Limb (tissue), 2 donors: ENCODE measurements around the gene KRT72.
A peak's percentile ranks its signal among the peaks of the same experiment; 100 is the strongest.

Experiments used
- DNase-seq, 2 donors: peaks; one replicate each; pipeline ENCODE4 v3.0.0-alpha.2; 2016; ENCODE audit errors: extremely low spot score in 2 of 2

KRT72 gene

DNA sequence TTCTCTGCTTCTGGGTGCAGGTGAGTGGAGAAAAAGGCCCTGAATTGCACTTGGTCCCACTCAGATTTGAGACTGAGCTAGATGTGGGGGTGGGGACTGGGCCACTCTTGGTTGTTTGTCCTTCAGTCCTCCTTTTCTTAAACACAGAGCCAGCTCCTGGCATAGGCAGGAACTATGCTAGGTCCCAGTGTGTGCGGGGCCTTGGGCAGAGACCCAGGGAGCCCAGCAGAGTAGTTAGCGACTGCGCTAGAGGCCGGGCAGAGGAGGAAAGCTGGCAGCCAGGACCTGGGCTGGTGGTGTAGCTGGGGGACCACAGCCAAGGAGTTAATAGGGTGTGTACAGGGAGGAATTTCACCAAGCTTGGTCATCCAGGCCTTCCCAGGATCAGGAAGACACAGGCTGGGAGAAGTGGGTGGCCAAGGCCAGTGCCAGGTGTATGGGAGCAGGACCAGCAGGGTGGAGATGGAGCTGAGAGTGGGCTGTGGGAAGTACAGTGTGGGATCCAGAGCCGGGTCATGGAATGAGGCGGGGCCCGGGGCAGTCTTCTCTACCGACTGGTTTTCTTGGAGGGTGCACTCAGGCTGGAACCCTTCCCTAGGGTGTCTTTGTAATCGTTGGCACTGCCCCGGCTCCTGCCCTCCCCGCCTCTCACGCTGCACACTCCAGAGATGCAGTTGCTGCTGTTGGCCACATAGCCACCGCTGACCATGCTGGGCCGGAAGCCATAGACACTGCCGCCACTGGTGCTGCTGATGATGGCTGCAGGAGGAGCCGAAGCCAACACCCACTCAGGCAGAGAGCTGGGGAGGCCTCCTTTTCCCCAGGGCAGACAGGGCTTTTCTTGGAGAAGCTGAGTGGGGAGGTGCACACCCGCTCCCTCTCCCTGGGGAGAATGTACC, 57.0 kb downstream of the KRT72 start:
- no peak for DNase-seq

- no peak for DNase-seq
Observed at GRCh38 chr12:52542785-52543318, 58.4 kb downstream of the KRT72 start.

GRCh38 chr12:52542157-52542556, 59.1 kb downstream of the KRT72 start:
- DNase-seq, result no peak

DNA sequence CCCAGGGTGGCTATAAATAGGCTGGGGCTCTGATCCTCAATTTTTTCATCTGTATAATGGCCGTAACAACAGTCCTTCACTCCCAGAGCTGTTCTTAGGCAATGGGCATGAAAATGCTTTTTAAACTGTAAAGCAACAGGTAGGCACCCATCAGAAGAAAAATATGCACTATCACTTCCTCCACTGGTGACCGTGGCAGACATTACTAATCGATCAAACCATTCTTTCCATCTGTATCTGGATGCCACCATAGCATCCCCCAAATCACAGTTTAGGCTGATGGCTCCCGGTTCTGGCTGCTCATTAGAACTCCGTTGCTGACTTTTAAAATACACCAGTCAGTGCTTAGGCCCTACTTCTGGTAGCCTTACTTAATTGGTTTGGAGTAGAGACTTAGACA, 59.6 kb downstream of the KRT72 start:
- DNase-seq, result no peak

- DNase-seq, result no peak
Observed at GRCh38 chr12:52540531-52540930, 60.7 kb downstream of the KRT72 start.

DNA sequence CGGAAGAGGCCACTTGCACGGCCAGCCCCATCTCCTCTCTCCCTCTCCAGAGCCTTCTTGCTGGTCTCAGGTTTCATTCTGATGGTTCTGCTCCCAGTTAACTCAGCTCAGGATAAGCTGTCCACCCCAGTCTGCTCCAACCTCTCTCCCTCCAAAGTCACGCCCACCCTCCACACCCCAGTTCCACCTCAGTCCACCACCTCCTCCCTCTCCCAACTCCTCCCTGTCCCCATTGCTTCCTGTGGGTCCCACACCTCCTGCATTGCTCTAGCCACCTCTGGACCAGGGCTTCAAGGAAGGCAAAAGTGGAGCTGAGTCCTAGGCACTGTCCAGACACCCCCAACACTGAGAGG, 61.5 kb downstream of the KRT72 start:
- DNase-seq, result no peak

DNA sequence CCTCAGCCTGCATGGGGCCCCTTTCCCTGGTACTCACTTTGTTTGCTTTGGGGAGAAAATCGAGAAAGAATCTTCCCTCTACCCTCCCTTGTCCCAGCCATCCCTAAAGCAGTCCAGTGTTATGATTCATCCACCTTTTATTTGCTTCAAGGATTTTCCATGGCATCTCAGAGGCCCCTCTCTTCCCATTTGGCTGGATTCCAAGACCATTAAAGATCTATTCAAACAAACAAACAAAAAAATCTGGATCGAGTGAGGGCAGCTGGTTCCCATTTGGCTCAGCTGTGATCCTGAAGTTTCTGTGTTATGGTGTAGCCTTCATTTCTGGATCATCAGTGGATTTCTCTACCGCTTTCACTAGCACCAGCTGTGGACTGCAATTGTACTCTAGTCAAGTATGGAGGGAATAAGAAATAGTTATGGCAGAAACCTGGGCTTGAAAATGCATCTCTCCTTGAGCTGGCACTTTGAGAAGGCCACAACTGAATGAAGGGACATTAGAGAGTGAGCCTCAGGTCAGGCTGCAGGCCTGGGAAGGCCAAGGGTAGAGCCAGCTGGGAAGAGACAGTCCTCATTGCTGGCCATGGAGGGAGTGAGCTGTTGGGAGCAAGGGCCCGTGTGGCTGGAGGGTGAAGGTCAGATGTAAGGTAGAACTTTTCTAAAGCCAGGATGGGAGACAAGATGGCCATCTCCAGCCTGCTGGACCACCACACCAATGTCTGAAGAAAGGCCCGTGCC, 62.0 kb downstream of the KRT72 start:
- DNase-seq, result peak in 1 of 2 donors; percentile 75

DNA sequence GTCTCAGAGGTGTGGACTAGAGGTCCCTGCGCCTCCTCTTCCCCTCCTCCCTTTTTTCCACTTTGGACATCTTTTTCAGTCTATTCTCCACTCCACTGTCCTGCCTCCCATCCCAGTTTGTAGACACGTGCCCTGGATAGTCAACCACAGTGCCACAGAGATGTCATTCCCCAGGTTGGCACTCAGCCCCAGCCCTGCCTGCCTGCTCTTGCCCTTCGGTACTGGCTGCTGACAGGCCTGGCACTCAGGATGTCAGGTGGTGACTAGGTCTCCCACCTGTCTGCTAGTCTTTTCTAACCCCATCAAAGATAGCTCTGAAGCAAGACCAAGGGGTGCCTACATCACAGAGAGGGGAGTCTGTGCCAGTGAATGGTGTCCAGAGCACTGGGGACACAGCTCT, 64.2 kb downstream of the KRT72 start:
- no peak for DNase-seq
